GM21576 (cell line): ENCODE data around the gene CC2D1A.

ENCODE experiments used
- ATAC-seq: cut with Tn5 transposase; IDR thresholded peaks from one replicate; pipeline ENCODE4 v1.9.1; 2021; ENCODE audit warnings: mild to moderate bottlenecking, moderate library complexity; ENCODE audit not compliant: unreplicated experiment

Gene CC2D1A

GRCh38 chr19:13905634-13906520, at the start of gene CC2D1A, which contains the start of gene BRME1:
Gene CC2D1A, plus strand, starts transcription at chr19:13906201. Its CDS starts 241 bp downstream, at chr19:13906442.
Gene BRME1, minus strand, starts transcription at chr19:13906117. Its CDS starts 1,225 bp downstream, at chr19:13904892.
- peak; percentile 84 for ATAC-seq

- ATAC-seq: no peak
Measured at GRCh38 chr19:13856497-13856896, 49.5 kb upstream of the CC2D1A start.

GRCh38 chr19:13859361-13859880, 46.6 kb upstream of the CC2D1A start:
- no peak for ATAC-seq

GRCh38 chr19:13860679-13861391, 45.2 kb upstream of the CC2D1A start:
- ATAC-seq: no peak

GRCh38 chr19:13861392-13861713, 44.6 kb upstream of the CC2D1A start:
- ATAC-seq: peak; percentile 18

GRCh38 chr19:13861714-13862531, 44.1 kb upstream of the CC2D1A start:
- ATAC-seq: peak; percentile 62

GRCh38 chr19:13864046-13864666, 41.8 kb upstream of the CC2D1A start:
- ATAC-seq: no peak

GRCh38 chr19:13864667-13865570, 41.1 kb upstream of the CC2D1A start:
- ATAC-seq: no peak

GRCh38 chr19:13865571-13866462, 40.2 kb upstream of the CC2D1A start:
- ATAC-seq: no peak

- ATAC-seq: no peak
Measured at GRCh38 chr19:13866463-13867046, 39.4 kb upstream of the CC2D1A start.

GRCh38 chr19:13868663-13869062, 37.3 kb upstream of the CC2D1A start:
- ATAC-seq: no peak

- no peak for ATAC-seq
Measured at GRCh38 chr19:13869281-13869680, 36.7 kb upstream of the CC2D1A start.

- ATAC-seq: no peak
Measured at GRCh38 chr19:13870873-13871272, 35.1 kb upstream of the CC2D1A start.

GRCh38 chr19:13872339-13872694, 33.7 kb upstream of the CC2D1A start:
- ATAC-seq: no peak

GRCh38 chr19:13872695-13873389, 33.2 kb upstream of the CC2D1A start:
- ATAC-seq: no peak

GRCh38 chr19:13873834-13874515, 32.0 kb upstream of the CC2D1A start:
- no peak for ATAC-seq

GRCh38 chr19:13875824-13876223, 30.2 kb upstream of the CC2D1A start:
- ATAC-seq: no peak
